GM19043 (cell line): ENCODE measurements around the gene SH3BGRL3.
"Not testable (repeated sequence)": the region's sequence is repeated elsewhere in the genome, so short reads cannot be mapped to it uniquely, and the experiment has no call there.

ENCODE experiments used
- ATAC-seq: cut with Tn5 transposase; IDR thresholded peaks from one replicate; pipeline ENCODE4 v1.9.1; 2021; ENCODE audit warnings: low read depth; ENCODE audit not compliant: unreplicated experiment

Gene SH3BGRL3

GRCh38 chr1:26290122-26290881 lies 10.4 kb downstream of the SH3BGRL3 start:
- ATAC-seq, result no peak

- no peak for ATAC-seq
These were observed 11.0 kb downstream of the SH3BGRL3 start for GRCh38 chr1:26290882-26291261.

- ATAC-seq, result no peak
These were observed 11.5 kb downstream of the SH3BGRL3 start for GRCh38 chr1:26291433-26291832.

- ATAC-seq, result no peak
These were observed 12.1 kb downstream of the SH3BGRL3 start for GRCh38 chr1:26291939-26292338.

- not testable (repeated sequence) for ATAC-seq
These were observed 12.8 kb downstream of the SH3BGRL3 start for GRCh38 chr1:26292735-26293134.

GRCh38 chr1:26293911-26294463 lies 14.1 kb downstream of the SH3BGRL3 start:
- no peak for ATAC-seq

- no peak for ATAC-seq
These were observed 15.6 kb downstream of the SH3BGRL3 start for GRCh38 chr1:26295194-26296138.

GRCh38 chr1:26296340-26297056 lies 16.6 kb downstream of the SH3BGRL3 start:
- ATAC-seq, result no peak

- no peak for ATAC-seq
These were observed 17.3 kb downstream of the SH3BGRL3 start for GRCh38 chr1:26297057-26297790.

GRCh38 chr1:26297791-26298124 lies 17.9 kb downstream of the SH3BGRL3 start:
- ATAC-seq, result no peak

GRCh38 chr1:26300578-26301275 lies 20.8 kb downstream of the SH3BGRL3 start:
- no peak for ATAC-seq

- no peak for ATAC-seq
These were observed 23.0 kb downstream of the SH3BGRL3 start for GRCh38 chr1:26302733-26303405.

- ATAC-seq, result no peak
These were observed 25.9 kb downstream of the SH3BGRL3 start for GRCh38 chr1:26305667-26306289.

GRCh38 chr1:26306290-26307229 lies 26.7 kb downstream of the SH3BGRL3 start, which contains the start of gene UBXN11:
UBXN11 (minus strand) TSS chr1:26306636; CDS start chr1:26302883, 3,753 bp downstream.
- ATAC-seq, result peak; percentile 99

GRCh38 chr1:26307363-26307781 lies 27.5 kb downstream of the SH3BGRL3 start:
- ATAC-seq, result no peak

- not testable (repeated sequence) for ATAC-seq
These were observed 28.3 kb downstream of the SH3BGRL3 start for GRCh38 chr1:26307966-26308899.
